GM18909 (cell line): ENCODE results near the gene HOXA7.

Source experiments
- ATAC-seq: cut with Tn5 transposase; IDR thresholded peaks from one replicate; pipeline ENCODE4 v1.9.1; 2021; ENCODE audit warnings: mild to moderate bottlenecking; ENCODE audit not compliant: unreplicated experiment, poor library complexity

The HOXA7 gene

GRCh38 chr7:27149842-27150567 is 6.5 kb downstream of the HOXA7 start:
- no peak for ATAC-seq

- ATAC-seq = no peak
Observed at GRCh38 chr7:27148756-27149641, 7.5 kb downstream of the HOXA7 start.

- no peak for ATAC-seq
Observed at GRCh38 chr7:27148031-27148755, 8.3 kb downstream of the HOXA7 start.

GRCh38 chr7:27147199-27148030 is 9.1 kb downstream of the HOXA7 start, which contains the start of gene HOXA6:
Gene HOXA6, minus strand, starts transcription at chr7:27147774. Its CDS starts 25 bp downstream, at chr7:27147749.
- ATAC-seq = no peak

GRCh38 chr7:27146491-27147198 is 9.8 kb downstream of the HOXA7 start:
- no peak for ATAC-seq

GRCh38 chr7:27145914-27146412 is 10.5 kb downstream of the HOXA7 start:
- ATAC-seq = no peak

- ATAC-seq = no peak
Observed at GRCh38 chr7:27145165-27145913, 11.1 kb downstream of the HOXA7 start.

- no peak for ATAC-seq
Observed at GRCh38 chr7:27144781-27145164, 11.7 kb downstream of the HOXA7 start.

- ATAC-seq = no peak
Observed at GRCh38 chr7:27143950-27144780, 12.3 kb downstream of the HOXA7 start.

- no peak for ATAC-seq
Observed at GRCh38 chr7:27143023-27143949, 13.2 kb downstream of the HOXA7 start, which contains the start of gene HOXA5. Gene HOXA5, minus strand, starts transcription at chr7:27143681. Its CDS starts 74 bp downstream, at chr7:27143607.

GRCh38 chr7:27142580-27143022 is 13.9 kb downstream of the HOXA7 start:
- ATAC-seq = no peak

GRCh38 chr7:27141923-27142579 is 14.4 kb downstream of the HOXA7 start:
- no peak for ATAC-seq

GRCh38 chr7:27141137-27141922 is 15.1 kb downstream of the HOXA7 start:
- ATAC-seq = no peak

- no peak for ATAC-seq
Observed at GRCh38 chr7:27140126-27140857, 16.2 kb downstream of the HOXA7 start.
